ENCODE measurements around the gene TSPAN11.

- TF ChIP-seq POLR2AphosphoS5 (IDR thresholded peaks at IDR 0.05; ENCODE audit: low read depth, low read length) (no peak), FOXP2 (optimal IDR thresholded peaks at IDR 0.05; ENCODE audit: borderline replicate concordance, extremely low read depth, extremely low read length, insufficient read depth) (no peak), TAF1 (IDR thresholded peaks at IDR 0.05; ENCODE audit: borderline replicate concordance, insufficient read depth, low read length) (no peak)
Measured at GRCh38 chr12:30888241-30888640, 38.3 kb upstream of the TSPAN11 start.
